Left forelimb (tissue), 1 donor: Measurements from ENCODE around the gene ACO2.
A peak's percentile ranks its signal among the peaks of the same experiment; 100 is the strongest.

Experiments
- DNase-seq: peaks from one replicate; pipeline ENCODE4 v3.0.0-alpha.2; 2018; ENCODE audit warnings: low spot score

Gene ACO2

DNA sequence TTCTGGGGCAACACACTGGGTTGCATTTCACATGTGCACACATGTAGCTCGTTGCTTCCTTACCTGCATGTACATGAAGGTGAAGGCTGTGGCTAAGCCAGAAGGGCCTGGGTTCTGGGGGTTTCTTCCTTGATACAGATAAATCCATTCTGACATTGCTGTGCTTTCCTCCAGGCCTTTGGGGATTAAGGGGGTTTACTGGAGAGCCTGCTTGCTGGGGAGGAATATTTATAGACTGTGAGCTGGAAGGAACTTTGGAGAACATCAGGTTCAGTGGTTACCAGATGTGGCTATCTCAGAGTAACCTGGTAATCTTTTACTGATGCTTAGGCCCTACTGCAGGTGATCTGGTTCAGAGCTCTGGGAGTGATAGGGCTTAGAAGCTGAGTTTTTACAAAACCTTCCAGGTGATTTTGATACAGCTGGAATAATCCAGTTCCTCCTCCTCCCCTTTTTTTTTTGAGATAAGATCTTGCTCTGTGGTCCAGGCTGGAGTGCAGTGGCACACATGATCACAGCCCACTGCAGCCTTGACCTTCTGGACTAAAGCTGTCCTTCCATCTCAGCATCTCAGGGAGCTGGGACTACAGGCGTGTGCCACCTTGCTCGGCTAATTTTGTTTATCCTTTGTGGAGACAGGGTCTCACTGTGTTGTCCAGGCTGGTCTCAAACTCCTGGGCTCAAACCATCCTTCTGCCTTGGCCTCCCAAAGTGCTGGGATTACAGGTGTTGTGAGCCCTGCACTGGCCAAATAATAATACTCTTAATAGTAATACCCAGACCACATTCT, 19.9 kb downstream of the ACO2 start:
- DNase-seq: no peak

DNA sequence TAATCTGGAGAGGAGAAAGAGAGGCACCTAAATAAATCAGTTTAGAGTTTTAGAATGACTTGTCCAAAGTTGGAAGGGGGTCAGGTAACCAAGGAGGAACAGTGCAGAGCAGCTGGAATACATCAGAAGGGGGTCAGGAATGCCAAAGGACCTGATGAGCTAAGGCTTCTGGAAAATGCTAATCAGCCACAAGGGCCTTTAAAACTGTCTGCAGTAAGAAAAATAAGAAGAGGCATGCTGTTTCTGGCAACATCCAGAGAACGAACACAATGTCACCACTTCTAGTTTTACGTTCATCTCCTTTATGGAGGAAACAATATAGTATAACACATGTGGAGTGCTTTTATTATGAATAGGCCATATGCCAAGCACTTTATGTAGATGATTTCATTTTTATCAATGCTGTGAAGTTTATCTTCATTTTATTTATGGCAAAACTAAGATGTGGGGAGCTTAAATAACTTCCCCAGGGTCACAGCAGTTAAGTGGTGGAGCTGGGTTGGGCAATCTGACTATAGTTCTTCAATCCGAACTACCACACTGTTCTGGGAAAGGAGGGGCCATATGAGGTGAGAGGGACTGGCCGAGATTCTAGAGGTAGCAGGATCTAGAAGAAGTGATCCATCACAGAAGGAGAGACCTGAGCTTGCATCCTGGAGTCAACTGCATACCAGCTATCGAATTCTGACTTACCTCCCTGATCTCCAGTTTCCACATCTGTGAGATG, 22.6 kb downstream of the ACO2 start:
- DNase-seq: no peak

DNA sequence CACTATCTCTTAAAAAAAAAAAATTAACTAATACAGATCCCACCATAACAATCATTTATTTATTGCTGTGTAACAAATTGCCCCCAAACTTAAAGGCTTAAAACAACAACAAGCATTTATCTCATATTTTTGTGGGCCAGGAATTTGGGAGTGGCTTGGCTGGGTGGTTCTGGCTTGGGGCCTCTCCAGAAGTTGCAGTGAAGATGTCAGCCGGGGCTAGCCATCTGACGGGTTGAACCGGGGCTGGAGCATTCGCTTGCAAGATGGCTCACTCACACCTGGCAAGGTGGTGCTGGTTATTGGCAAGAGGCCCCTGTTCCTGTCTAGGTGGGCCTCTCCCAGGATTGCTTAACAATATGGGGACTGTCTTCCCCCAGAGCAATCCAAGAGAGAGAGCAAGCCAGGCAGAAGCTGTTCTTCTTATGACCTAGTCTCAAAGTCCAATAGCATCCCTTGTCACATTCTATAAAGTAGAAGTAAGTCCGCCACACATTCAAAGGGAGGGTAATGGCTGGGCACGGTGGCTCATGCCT, 29.5 kb downstream of the ACO2 start:
- no peak for DNase-seq

DNA sequence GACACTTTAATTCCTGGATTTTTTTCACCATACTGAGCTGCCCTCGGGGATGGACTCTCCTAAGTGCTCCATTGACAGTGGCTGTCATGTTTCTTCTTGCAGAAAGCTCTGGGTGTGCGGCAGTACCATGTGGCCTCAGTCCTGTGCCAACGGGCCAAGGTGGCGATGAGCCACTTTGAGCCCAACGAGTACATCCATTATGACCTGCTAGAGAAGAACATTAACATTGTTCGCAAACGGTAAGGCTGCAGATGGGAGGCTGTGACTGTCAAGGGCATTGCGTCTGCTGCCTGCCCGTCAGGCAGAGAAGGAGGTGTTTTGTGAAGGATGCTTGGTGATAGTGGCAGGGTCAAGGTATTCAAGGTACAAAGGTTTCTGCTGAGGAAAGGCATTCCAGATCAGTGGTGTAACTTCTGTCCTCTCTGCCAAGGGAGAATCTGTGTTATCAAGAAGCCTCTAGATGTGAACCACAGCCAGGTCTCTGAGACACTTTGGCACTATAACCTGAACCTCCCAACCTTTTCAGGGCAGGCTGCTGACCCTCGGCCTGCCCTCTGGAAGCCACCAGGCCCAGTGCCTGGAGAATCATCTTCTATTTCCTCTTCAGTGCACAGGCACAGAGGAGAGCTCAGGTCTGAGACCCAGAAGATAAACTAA, 30.8 kb downstream of the ACO2 start:
- DNase-seq: no peak

DNA sequence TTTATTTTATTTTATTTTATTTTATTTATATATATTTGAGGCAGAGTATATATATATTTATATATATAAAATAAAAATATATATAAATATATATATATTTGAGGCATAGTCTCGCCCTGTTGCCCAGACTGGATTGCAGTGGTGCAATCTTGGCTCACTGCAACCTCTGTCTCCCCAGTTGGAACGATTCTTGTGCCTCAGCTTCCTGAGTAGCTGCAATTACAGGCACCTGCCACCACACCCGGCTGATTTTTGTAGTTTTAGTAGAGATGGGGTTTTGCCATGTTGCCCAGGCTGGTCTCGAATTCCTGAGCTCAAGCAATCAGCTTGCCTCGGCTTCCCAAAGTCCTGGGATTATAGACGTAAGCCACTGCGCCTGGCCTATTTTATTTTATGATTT, 31.4 kb downstream of the ACO2 start:
- DNase-seq: no peak

DNA sequence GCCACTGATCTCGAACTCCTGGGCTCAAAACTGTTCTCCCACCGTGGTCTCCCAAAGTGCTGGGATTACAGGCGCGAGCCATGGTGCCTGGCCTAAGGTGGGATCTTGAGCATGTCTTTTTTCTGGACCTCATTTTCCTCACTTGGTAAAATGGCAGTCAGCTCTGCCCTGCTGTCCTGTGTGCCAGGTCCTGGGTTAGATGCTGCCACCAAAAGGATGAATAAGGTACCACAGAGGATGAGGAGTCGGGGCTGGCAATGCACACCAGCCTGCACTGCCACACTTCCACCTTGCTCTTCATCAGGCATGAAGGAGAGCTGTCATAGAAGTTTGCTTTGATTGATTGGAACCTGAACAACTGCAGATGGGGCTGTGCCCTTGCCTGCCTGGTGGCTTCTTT, 32.3 kb downstream of the ACO2 start:
- DNase-seq: no peak

DNA sequence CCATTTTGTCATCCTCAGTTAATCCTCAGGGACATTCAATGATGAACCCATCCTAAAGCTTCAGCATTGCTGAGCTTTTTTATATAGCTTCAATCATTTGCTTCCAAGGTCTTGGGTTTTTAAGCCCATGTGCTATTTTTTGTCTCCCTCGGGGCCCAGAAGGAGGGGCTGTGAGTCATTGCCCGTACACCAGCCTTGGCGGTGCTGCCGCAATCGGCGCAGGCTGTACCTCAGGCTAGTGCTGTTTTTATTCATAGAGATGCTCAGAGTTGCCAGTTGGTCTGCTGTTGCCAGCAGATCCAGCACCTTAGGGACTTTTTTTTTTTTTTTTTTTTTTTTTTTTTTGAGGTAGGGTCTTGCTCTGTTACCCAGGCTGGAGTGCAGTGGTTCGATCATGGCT, 35.5 kb downstream of the ACO2 start:
- no peak for DNase-seq

DNA sequence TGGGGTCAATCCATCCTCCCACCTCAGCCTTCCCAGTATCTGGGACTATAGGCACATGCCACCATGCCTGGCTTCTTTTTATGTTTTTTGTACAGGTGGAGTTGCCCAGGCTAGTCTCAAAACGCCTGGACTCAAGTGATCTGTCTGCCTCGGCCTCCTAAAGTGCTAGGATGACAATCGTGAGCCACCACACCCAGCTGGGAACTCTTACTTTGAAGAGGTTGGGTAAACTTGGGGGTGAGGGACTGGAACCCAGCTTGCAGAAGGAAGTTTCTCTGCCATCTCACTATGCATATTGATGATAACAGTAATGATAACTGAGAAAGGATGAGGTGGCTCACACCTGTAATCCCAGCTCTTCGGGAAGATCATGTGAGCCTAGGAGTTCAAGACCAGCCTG, 35.9 kb downstream of the ACO2 start:
- no peak for DNase-seq

DNA sequence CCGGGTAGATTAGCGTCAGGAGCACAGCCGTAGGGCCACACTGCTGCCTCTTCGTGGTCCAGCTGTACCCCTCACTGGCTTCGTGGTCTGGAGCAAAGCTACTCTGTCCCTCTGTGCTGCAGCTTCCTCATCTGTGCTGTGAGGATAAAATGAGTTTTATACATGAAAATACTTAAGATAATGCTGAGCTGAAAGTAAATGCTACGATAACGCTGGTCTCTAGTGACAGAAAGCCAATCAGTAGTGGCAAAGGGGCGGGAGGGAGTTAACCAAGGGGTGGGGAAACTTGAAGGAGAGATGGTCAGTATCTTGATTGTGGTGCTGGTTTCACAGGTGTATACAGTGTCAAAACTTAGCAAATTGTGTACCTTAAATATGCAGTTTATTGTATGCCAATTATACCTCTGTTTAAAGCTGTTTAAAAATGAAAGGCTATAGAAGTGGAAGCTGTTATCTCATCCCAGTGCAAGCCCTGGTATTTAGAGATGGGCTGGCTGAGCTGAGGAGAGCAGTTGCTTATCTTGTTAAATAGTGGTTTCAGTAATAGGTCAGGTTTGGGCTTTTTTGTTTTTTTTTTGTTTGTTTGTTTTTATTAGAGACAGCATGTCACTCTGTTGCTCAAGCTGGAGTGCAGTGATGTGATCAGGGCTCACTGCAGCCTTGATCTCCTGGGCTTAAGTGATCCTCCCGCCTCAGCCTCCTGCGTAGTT, 36.7 kb downstream of the ACO2 start:
- no peak for DNase-seq

DNA sequence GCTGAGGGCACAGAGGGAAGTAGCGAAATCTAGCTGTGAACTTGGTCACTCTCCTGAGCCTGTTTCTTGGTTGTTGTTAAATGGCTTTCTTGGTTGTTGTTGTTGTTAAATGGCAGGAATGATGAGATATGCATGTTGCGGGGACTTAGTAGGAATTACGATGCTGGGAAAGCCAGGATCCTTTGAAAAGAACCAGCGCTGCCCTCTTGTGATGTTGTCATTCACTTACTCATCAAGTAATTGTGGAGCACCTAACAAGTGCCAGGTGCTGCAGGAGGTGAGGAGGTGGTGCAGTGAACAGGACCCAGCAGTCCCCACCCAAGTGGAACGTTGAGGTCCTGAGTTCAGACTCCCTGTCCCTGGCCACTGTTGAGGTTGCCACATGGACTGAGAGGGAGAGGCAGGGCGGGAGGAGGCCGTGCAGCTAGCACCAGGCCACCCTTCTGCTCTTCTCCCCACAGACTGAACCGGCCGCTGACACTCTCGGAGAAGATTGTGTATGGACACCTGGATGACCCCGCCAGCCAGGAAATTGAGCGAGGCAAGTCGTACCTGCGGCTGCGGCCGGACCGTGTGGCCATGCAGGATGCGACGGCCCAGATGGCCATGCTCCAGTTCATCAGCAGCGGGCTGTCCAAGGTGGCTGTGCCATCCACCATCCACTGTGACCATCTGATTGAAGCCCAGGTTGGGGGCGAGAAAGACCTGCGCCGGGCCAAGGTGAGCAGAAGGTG, 38.6 kb downstream of the ACO2 start:
- no peak for DNase-seq

DNA sequence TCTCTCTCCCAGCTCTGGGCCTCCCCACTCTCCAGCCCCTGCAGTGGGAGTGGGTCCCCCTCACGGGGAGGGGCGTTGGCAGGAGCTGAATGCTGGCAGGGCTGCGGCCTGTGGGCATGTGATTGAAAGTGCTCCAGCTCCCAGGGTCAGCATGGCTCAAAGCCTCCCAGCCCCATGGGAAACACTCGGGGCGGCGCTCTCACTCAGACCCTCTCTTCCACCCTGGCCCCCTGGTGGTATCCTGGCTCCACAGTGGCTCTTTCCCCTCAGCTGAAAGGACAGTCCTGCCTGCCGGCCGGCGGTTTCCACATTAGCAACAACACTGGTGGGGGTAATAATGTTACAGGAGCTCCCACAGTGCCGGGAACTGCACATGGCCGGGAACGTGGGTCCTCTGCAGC, 39.9 kb downstream of the ACO2 start:
- DNase-seq: no peak

DNA sequence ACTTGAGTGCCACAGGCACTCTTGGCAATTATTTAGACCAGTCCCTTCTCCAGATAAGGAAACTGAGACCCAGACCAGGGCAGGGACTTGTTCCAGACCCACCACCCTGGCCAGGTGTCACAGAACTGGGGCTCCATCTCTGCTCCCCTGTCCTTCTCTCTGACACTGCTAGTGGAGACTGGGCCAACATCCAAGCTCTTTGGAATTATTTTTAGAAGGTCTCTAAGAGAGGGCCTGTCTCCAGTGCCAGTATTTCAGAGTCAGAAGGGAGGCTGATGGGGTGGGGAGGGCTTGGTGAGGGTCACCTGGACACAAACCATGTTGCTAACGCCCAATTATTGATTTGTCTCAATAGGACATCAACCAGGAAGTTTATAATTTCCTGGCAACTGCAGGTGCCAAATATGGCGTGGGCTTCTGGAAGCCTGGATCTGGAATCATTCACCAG, 42.6 kb downstream of the ACO2 start:
- DNase-seq: no peak

DNA sequence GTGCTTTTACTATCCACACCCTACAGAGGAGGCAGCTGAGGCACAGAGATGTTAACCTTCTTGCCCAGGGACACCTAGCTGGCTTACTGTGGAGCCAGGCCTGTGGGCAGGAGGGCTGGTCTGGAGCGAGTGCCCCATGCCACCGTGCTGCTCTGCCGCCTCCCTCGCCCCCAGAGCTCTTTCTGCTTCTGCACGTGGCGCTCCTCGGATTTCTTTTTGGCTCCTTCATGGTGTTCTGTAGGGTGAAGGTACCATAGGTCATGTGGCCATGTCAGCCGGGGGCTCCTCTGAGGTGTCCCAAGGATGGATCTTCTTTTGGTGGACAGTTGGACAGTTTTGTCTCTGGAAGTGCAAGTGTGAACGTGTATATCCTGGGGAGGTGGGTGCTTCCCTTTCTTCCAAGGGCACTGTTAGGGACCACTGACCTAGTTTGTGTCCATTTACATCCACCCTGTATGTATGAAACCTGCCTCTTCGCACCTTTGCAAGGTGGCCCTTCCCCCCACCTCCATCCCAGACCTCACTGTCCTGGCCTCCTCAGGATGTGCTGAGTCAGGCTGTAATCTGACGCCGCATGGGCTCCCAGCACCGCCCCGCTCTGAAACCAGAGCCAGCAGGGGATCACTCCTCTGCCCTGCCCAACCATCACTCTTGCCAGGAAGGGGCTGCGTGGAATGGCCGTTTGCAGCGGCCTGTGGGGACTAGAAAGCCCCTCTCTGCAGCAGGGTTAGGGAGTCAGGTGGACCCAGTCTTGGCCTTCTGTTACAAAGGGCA, 43.7 kb downstream of the ACO2 start:
- no peak for DNase-seq

DNA sequence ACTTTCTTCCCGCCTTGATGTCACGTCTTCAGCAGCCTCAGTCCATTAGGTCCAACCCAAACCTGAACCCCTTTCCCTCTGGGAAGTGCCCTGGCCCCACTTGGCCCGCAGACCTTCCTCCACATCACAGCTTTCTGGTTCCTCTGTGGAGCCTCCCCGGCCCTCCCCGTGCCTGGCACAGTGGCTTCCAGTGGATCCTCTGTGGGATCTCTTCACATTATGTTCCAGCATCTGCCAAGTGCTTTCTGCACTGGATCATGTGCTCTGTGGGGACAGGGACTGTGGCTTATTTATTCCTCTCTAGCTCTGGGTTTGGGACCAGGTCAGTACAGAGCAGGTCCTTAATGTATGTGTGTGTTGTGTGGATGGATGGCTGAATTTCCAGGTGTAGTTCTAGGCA, 44.5 kb downstream of the ACO2 start:
- DNase-seq: no peak

DNA sequence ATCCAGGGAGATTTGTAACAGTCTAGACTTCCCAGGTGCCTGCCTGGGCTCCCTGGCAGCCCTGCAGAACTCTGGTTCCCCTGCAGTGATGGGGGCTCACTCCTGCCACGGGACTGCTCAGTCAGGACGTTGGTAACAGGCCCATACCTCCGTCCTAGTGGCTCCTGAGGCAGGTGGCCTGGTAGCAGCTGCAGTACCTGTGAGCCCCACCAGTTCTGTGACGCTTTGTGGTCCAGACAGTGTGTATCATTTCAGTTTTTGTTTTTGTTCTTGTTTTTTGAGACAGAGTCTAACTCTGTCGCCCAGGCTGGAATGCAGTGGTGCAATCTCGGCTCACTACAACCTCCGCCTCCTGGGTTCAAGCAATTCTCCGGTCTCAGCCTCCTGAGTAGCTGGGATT, 47.5 kb downstream of the ACO2 start:
- DNase-seq: no peak

DNA sequence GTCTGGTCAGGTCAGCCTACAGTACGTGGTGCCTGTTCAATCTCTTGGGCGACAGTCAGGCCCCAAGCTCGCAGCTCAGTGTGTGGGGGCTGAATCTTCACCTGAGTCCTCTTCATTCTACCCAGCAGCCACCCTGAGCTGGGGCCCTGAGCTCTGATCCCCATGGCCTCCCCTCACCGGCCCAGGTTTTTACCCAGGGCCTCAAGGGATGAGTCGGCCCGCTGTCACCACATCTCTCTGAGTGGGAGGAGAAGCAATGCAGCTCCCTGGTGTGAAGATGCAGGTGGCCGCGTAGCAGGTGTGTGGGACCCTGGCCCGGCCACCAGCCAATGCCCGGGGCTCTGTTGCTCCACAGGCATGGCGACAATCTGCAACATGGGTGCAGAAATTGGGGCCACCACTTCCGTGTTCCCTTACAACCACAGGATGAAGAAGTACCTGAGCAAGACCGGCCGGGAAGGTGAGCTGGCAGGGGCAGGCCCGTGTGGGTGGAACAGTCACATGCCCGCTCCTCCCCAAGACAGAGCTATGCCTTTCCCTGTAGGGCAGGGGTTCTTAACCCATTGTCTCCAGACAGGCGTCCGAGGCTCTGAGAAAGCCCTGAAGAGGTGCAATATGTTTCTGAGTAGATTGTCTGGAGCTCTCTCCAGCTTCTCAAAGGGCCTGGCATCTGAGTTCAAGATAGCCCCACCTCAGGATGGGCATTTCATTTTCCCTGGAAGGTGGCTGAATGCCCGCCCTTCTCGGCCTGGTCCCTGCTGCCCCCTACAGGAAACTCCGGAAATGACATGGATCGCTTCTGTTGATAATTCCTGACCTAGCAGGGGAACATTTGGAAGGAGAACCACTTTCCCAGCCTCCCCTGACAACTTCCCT, 48.5 kb downstream of the ACO2 start:
- DNase-seq: peak; percentile 81

DNA sequence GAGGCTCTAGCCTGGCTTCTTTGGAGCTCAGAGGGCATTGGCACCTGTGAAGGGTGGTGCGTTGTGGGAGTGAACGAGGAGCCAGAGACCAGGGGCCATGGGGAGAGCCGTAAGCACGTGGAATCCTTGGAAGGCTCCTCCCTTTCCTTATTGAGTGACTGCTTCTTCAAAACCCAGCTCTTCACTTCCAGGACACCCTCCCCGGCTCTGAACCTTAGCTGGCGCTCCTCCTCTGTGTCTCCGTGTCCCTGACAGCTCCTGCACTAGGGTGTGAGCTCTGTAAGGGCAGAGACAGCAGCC, 49.1 kb downstream of the ACO2 start:
- no peak for DNase-seq

DNA sequence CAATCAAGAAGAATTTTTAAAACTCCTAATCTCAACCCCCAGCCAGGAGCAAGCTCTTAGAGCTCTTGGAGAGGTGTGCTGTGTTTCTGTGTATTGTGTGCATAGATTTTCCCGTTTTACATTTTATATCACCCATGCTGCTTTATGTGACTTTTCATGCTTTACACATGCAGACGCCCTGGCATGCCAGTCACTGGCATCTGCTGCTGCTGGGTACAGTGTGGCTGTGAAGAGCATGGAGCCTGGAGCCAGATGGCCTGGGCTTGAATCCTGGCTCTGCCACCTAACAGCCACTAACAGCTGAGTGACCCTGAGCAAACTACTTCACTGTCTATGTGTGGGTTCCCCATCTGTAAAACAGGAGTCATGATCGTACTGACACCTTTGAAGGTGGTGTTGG, 52.2 kb downstream of the ACO2 start:
- no peak for DNase-seq

DNA sequence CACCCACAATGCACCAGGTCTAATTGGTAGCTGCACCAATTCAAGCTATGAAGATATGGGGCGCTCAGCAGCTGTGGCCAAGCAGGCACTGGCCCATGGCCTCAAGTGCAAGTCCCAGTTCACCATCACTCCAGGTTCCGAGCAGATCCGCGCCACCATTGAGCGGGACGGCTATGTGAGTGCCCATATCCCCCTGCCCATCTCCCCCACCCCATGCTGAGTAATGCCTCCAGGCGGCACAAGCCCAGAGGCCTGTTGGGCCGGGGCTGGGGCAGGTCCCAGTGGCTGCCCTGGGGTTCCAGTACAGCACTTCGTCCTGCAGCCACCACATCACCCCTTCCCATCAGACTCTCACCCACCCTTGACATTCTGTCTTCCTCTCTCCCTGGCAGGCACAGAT, 53.9 kb downstream of the ACO2 start:
- no peak for DNase-seq
